Peyer's patch (tissue), 4 donors: ENCODE measurements around the gene C10orf53.

Experiments
- POLR2A ChIP-seq, 2 donors: fragments of 450-650 bp; IDR thresholded peaks; one replicate each; pipeline ENCODE4 v1.5.1; 2017; ENCODE audit warnings: antibody characterized with exemption in 2 of 2, mild to moderate bottlenecking in 2 of 2, moderate library complexity in 2 of 2
- TF ChIP-seq, protein P1 (sequence below), 6 experiments: fragments of 450-650 bp in 4 of 6; fragments of 200-600 bp in 2 of 6; sonication (generic) in 1 of 6; IDR thresholded peaks; one replicate each; pipeline ENCODE4 v1.5.1; 2017 to 2019; ENCODE audit warnings: antibody characterized with exemption in 6 of 6, mild to moderate bottlenecking in 3 of 6, moderate library complexity in 1 of 6

DNA sequence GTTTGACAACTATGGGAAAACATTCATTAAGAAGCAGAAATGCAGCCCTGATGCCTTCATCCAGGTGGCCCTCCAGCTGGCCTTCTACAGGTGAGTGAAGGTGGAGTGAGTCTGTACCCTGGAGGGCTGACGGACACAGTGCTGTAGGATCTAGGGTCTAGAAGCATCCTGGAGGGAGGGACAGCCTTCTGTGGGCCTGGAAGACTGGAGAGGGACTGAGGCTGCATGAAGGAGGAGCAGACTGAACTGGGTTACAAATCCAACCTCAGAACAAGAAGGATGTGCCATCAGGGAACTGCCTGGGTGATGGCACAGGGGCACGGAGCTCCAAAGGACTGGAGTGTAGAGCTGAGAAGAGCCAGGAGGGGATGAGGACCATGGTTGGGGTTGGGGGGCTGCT lies 27.5 kb upstream of the C10orf53 start:
- TF ChIP-seq, protein P1, sequence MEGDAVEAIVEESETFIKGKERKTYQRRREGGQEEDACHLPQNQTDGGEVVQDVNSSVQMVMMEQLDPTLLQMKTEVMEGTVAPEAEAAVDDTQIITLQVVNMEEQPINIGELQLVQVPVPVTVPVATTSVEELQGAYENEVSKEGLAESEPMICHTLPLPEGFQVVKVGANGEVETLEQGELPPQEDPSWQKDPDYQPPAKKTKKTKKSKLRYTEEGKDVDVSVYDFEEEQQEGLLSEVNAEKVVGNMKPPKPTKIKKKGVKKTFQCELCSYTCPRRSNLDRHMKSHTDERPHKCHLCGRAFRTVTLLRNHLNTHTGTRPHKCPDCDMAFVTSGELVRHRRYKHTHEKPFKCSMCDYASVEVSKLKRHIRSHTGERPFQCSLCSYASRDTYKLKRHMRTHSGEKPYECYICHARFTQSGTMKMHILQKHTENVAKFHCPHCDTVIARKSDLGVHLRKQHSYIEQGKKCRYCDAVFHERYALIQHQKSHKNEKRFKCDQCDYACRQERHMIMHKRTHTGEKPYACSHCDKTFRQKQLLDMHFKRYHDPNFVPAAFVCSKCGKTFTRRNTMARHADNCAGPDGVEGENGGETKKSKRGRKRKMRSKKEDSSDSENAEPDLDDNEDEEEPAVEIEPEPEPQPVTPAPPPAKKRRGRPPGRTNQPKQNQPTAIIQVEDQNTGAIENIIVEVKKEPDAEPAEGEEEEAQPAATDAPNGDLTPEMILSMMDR (IDR thresholded peaks at IDR 0.05) = no peak
- TF ChIP-seq POLR2A (IDR thresholded peaks at IDR 0.05) = no peak
